ENCODE data around the gene DGKB.

Gene DGKB

DNA sequence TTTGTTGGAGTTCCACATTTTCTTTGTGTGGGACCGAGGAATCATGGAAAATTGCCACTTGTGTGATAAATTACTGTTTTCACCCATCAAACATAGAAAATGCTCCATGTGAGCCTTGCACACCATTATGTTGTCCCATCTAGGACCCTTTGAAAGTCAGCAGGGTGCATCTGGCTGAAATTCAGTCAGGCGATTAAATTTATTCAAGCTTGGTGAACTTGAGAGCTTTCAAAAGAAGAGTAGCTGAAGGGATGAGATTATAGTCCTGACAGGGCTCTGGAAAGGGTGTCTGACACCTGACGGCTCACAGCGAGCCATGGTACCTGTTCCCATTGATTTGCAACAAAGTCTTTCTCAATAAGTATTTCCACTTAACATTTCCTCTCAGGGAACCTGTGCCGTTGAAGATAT lies 513.4 kb downstream of the DGKB start:
- no peak for DNase-seq (ENCODE audit: low read depth in 3 of 3)

- DNase-seq (ENCODE audit: low read depth in 3 of 3): no peak
Measured at GRCh38 chr7:14385074-14385473, 517.5 kb downstream of the DGKB start.

GRCh38 chr7:14381936-14382335 lies 520.6 kb downstream of the DGKB start:
- no peak for DNase-seq (ENCODE audit: low read depth in 3 of 3)

DNA sequence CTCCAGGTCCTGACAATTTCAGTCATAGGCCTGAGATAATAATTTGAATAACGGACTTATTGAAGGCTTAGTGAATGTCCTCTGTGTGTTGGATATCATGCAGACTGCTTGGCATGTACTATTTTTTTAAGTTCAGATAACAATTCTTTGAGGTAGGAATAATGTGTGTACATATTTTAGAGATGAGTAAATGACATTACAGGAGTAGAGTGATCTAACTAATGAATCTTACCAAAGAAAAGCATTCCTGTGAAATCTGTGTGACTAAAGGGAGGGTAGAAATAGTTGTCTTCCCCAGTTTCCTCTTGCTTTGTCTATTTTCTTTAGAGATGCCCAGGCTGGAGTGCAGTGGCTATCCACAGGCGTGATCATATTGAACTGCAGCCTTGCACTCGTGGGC lies 521.2 kb downstream of the DGKB start:
- DNase-seq (ENCODE audit: low read depth in 3 of 3): no peak

- no peak for DNase-seq (ENCODE audit: low read depth in 3 of 3)
Measured at GRCh38 chr7:14380881-14381280, 521.7 kb downstream of the DGKB start.

DNA sequence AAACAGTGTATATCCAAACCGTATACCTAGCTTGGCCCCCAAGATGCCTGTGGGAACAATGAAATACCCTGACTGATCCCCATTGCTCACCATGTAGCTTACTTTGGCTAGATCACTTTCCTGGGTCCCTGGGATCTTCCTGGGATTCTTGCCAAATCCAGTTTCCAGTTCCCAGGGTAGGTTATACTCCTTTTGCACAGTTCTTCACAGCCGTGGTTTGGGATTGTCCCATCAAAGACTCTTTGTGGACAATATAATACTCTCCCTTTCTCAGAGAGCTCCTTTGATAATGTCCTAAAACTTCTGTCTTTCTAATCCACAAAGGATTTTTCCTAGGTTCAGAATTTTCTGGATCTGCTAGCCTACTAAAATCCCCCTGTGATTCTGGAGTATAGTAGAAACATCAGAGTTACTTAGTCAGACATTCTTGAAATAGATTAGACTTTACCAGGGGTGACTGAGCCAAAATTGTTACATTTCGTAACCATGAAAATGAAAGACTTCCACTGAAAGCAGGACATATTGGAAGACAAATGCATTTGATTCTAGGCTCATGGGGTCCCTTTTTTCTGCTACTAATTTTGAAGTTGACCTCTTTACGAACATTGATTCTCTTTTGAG lies 524.8 kb downstream of the DGKB start:
- DNase-seq (ENCODE audit: low read depth in 3 of 3): no peak

DNA sequence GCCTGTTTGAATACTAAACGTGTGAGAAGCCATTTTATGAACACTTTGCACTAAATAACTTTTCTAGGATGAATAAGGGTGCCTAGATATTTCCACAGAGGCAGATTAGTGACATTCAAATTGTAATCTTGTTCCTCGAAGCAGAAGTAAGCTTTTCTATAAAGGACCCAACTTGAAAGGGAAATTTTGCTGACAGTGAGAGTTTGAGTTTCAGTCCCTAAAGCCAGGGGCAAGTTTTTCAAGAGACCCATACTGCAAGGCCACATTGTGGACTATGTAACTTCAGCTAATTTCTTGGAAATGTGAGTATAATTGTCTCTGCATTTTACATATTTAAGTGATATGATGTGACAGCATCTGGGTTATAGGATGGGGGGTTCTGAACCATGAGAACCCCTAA lies 525.8 kb downstream of the DGKB start:
- no peak for DNase-seq (ENCODE audit: low read depth in 3 of 3)

DNA sequence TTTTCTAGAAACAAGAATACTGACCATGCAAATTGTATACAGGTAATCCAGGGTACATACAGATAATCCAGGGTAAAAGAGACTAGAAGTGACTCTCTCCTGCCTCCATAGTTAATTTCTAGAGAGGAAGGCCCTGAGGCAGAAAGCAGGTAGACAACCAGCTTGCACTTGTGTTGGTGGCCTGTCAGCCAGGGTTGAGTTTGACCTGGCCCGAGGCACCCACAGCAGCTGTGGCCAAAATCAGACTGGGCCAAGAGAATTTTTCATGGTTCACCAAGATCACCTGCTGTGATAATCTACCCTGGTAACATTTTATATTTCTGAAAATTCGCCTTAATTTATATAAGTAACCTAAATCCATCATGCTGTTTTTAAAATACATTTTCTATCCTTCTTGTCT lies 526.6 kb downstream of the DGKB start:
- no peak for DNase-seq (ENCODE audit: low read depth in 3 of 3)

DNA sequence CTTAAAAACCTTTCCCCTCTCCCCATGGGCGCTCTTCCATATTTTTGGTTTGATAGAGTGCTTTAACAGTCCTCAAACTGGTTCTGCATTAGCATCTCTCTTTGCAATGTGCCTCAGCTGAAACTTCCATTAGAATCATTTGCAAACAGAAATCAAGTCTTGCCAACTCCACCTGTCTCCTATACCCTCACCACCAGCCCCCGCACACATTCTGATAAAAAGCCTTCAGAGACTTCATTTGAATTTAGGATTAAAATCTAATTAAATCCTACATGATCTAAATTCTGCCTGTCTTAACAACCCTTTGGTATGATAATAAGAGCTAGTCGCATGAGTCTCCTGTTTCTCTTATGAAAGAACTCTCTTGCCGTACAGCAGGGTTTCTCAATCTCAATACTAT lies 528.2 kb downstream of the DGKB start:
- DNase-seq (ENCODE audit: low read depth in 3 of 3): no peak

GRCh38 chr7:14368285-14368684 lies 534.3 kb downstream of the DGKB start:
- no peak for DNase-seq (ENCODE audit: low read depth in 3 of 3)

- DNase-seq (ENCODE audit: low read depth in 3 of 3): no peak
Measured at GRCh38 chr7:14351167-14351566, 551.4 kb downstream of the DGKB start.

- no peak for DNase-seq (ENCODE audit: low read depth in 3 of 3)
Measured at GRCh38 chr7:14341200-14341775, 561.3 kb downstream of the DGKB start.

GRCh38 chr7:14340393-14341074 lies 562.0 kb downstream of the DGKB start:
- DNase-seq (ENCODE audit: low read depth in 3 of 3): no peak

DNA sequence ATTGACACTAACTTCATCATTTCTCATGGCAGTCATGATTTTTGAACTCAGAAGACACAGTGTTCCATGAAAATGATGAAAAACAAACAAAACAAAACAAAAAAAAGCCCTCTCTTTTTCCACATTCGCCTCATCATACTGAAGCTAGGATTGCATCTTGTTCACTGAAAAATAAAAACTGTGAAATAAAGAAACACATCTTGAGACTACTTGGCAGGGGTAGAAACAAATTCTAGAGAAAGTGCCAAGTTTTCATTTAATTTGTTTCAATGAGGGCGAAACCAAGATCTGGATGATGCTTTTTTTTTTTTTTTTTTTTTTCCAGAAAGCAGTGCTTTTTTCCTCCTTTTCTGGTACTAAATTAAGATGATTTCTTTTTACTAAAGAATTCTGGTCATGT lies 562.7 kb downstream of the DGKB start:
- no peak for DNase-seq (ENCODE audit: low read depth in 3 of 3)

DNA sequence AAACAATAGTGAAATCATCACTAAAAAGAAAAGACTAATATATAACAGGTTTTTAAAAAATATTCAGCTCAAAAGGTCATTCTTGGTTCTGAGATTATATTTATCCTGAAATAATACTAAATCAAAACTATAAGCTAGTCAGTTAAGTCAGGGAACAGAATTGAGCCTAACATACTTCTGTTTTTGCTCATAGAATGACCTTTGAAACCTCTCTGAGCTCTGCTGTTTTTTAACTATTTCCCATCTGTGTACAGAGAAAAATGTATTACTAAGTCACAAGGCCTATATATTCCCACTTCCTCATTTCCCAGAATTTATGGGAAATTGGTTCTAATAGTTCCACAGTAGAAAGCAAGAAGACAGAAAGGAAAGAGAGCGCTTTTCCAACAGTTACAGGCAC lies 566.3 kb downstream of the DGKB start:
- DNase-seq (ENCODE audit: low read depth in 3 of 3): no peak

DNA sequence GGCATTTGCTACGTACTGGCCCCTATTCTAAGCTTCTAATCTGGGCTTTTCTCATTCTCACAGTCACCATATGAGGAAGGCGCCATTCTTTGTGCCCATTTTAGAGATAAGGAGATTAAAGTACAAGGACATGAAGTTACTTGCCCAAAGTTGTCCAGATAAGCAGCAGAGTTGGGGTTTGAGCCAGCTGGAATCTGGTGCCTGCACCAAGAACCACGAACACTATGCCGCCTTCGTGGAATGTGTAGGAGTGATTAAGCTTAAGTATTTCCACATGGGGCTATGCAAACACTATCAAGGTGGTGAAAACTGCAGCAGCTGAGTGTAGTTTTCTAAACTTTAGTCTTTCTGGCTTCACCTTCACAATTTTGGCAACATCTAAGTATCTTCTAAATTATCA lies 570.4 kb downstream of the DGKB start:
- no peak for DNase-seq (ENCODE audit: low read depth in 3 of 3)

GRCh38 chr7:14324767-14325166 lies 577.8 kb downstream of the DGKB start:
- no peak for DNase-seq (ENCODE audit: low read depth in 3 of 3)

DNA sequence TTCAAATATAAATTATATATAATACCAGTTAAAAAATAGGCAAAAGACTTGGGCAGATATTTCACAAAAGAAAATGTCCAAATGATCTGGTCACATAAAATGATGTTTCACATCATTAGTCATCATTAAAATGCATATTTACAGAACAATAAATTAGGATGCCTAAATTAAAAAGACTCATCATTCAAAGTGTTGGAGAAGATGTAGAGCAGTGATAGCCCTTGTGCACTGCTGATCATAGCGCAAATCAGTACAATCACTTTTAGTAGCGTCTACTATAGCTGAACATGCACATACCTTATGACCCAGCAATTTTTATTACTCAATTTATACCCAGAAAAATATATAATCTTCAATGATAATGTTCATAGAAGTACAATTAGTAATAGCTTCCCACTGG lies 579.8 kb downstream of the DGKB start:
- DNase-seq (ENCODE audit: low read depth in 3 of 3): no peak

DNA sequence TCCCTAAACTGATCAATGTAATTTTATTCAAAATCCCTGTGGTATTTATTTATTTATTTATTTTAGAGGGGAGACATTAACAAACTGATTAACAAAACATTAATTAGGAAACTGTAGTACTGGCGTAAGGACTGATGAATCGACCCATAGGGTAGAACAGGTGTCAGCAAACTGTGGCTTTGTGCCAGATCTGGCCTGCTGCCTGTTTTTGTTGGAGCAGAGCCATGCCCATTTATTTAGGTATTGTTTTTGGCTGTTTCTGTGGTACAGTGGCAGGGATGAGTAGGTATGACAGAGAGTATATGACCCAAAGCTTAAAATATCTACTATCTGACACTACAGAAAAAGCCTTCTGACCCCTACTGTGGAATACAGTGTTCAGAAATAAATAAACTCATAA lies 580.6 kb downstream of the DGKB start:
- no peak for DNase-seq (ENCODE audit: low read depth in 3 of 3)

GRCh38 chr7:14309432-14309831 lies 593.1 kb downstream of the DGKB start:
- no peak for DNase-seq (ENCODE audit: low read depth in 3 of 3)

- DNase-seq (ENCODE audit: low read depth in 3 of 3): no peak
Measured at GRCh38 chr7:14305233-14305866, 597.2 kb downstream of the DGKB start.

GRCh38 chr7:14303536-14303935 lies 599.0 kb downstream of the DGKB start:
- no peak for DNase-seq (ENCODE audit: low read depth in 3 of 3)

DNA sequence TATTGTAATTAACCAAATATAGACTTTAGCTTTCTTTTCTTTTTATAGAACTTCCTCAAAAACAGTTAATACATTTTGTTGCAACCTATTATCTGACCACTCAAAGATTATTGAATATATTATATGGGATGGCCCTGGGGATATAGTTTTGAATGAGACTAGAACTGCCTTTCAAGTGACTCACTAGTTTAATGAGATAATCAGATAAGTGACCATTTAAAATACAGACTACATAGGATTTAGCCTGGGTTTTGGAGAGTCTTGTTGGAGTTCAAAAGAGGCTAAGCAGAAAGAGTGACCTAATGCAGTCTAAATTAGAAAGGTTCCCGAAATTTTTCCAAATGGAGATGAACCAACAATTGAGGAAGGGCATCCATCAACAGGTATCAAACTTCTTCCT lies 607.9 kb downstream of the DGKB start:
- no peak for DNase-seq (ENCODE audit: low read depth in 3 of 3)

Measured in stimulated activated CD4-positive, alpha-beta T cell treated with anti-CD3 and anti-CD28 coated beads, TNF-alpha, amount 100 ng/mL, for 48 hours (primary cell).